ENCODE data around the gene FUT9. TPM values are rescaled to one million over a fixed set of nuclear protein-coding genes. Genes with fewer than 3 reads are reported as not detected.

The FUT9 gene
- total RNA-seq, 1 donor from 2014 or later: not detected

GRCh38 chr6:96227135-96227534 lies 211.4 kb downstream of the FUT9 start:
- Histone ChIP-seq H3K36me3 (no peaks in the 10 kb centered on the region), H3K27me3 (no peaks in the 10 kb centered on the region), H3K9me3 (no peaks in the 10 kb centered on the region), H3K27ac (no peak overlapping the region), H3K4me1 (no peaks in the 10 kb centered on the region), H3K4me3 (no peak overlapping the region)
- no peak for TF ChIP-seq CTCF (IDR thresholded peaks at IDR 0.05)
- ATAC-seq (no peak), DNase-seq (no peak)
- intact Hi-C loops (cut with DNase I): no loop called here

- no peaks in the 10 kb centered on the region for H3K4me1 ChIP-seq
- peaks cover 5% of the 10 kb centered on the region for H3K27me3 ChIP-seq
- TF ChIP-seq CTCF (IDR thresholded peaks at IDR 0.05): no peak
- intact Hi-C loops (cut with DNase I): no loop called here
- H3K36me3 ChIP-seq: no peaks in the 10 kb centered on the region
- no peak overlapping the region for H3K27ac ChIP-seq
- no peak overlapping the region for H3K4me3 ChIP-seq
- ATAC-seq (no peak), DNase-seq (no peak)
- no peaks in the 10 kb centered on the region for H3K9me3 ChIP-seq
Observed at GRCh38 chr6:96234444-96234843, 218.7 kb downstream of the FUT9 start.

- Histone ChIP-seq H3K27me3 (peaks cover 5% of the 10 kb centered on the region), H3K27ac (no peak overlapping the region), H3K4me1 (no peaks in the 10 kb centered on the region), H3K9me3 (no peaks in the 10 kb centered on the region), H3K4me3 (no peak overlapping the region), H3K36me3 (no peaks in the 10 kb centered on the region)
- DNase-seq (no peak), ATAC-seq (no peak)
- intact Hi-C loops (cut with DNase I): no loop called here
- TF ChIP-seq CTCF (IDR thresholded peaks at IDR 0.05): no peak
Observed at GRCh38 chr6:96235927-96236326, 220.2 kb downstream of the FUT9 start.

- no peak for TF ChIP-seq CTCF (IDR thresholded peaks at IDR 0.05)
- Histone ChIP-seq H3K36me3 (no peaks in the 10 kb centered on the region), H3K27ac (no peak overlapping the region), H3K9me3 (no peaks in the 10 kb centered on the region), H3K4me3 (no peak overlapping the region), H3K27me3 (peaks cover 5% of the 10 kb centered on the region), H3K4me1 (no peaks in the 10 kb centered on the region)
- no peak for DNase-seq
- intact Hi-C loops (cut with DNase I): no loop called here
- ATAC-seq: no peak
Observed at GRCh38 chr6:96236471-96236870, 220.7 kb downstream of the FUT9 start.

- intact Hi-C loops (cut with DNase I): no loop called here
- no peak overlapping the region for H3K4me3 ChIP-seq
- ATAC-seq (peak; percentile 60), DNase-seq (no peak)
- H3K4me1 ChIP-seq: no peaks in the 10 kb centered on the region
- no peak for TF ChIP-seq CTCF (IDR thresholded peaks at IDR 0.05)
- H3K9me3 ChIP-seq: no peaks in the 10 kb centered on the region
- H3K36me3 ChIP-seq: no peaks in the 10 kb centered on the region
- H3K27ac ChIP-seq: no peak overlapping the region
- peaks cover 5% of the 10 kb centered on the region for H3K27me3 ChIP-seq
Observed at GRCh38 chr6:96237638-96238347, 222.0 kb downstream of the FUT9 start.

GRCh38 chr6:96246563-96246962 lies 230.8 kb downstream of the FUT9 start:
- TF ChIP-seq CTCF (IDR thresholded peaks at IDR 0.05): no peak
- DNase-seq (no peak), ATAC-seq (no peak)
- H3K4me1 ChIP-seq: no peaks in the 10 kb centered on the region
- H3K36me3 ChIP-seq: no peaks in the 10 kb centered on the region
- H3K27me3 ChIP-seq: no peaks in the 10 kb centered on the region
- H3K4me3 ChIP-seq: no peak overlapping the region
- intact Hi-C loops (cut with DNase I): no loop called here
- no peak overlapping the region for H3K27ac ChIP-seq
- no peaks in the 10 kb centered on the region for H3K9me3 ChIP-seq

Measured in upper lobe of right lung (tissue), 1 donor.